NB4 (cell line): Measurements from ENCODE around the gene ADAP1.

Experiments
- MAX ChIP-seq: IDR thresholded peaks from 2 replicates; pipeline ENCODE4 v1.6.1; 2011; ENCODE audit warnings: low read depth, low read length
- TF ChIP-seq, protein P1 (sequence below): IDR thresholded peaks from one replicate; pipeline ENCODE4 v1.5.1; 2012; ENCODE audit warnings: low read depth, low read length

- TF ChIP-seq, protein P1, sequence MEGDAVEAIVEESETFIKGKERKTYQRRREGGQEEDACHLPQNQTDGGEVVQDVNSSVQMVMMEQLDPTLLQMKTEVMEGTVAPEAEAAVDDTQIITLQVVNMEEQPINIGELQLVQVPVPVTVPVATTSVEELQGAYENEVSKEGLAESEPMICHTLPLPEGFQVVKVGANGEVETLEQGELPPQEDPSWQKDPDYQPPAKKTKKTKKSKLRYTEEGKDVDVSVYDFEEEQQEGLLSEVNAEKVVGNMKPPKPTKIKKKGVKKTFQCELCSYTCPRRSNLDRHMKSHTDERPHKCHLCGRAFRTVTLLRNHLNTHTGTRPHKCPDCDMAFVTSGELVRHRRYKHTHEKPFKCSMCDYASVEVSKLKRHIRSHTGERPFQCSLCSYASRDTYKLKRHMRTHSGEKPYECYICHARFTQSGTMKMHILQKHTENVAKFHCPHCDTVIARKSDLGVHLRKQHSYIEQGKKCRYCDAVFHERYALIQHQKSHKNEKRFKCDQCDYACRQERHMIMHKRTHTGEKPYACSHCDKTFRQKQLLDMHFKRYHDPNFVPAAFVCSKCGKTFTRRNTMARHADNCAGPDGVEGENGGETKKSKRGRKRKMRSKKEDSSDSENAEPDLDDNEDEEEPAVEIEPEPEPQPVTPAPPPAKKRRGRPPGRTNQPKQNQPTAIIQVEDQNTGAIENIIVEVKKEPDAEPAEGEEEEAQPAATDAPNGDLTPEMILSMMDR: no peak
- TF ChIP-seq MAX: no peak
Observed at GRCh38 chr7:973312-973711, 18.8 kb upstream of the ADAP1 start.
